Measurements from ENCODE around the gene SCAMP5.

Gene SCAMP5

GRCh38 chr15:74978077-74978476, 17.3 kb upstream of the SCAMP5 start:
- DNase-seq = no peak

- DNase-seq = no peak
Measured at GRCh38 chr15:74978503-74978902, 16.9 kb upstream of the SCAMP5 start.

GRCh38 chr15:74982183-74982582, 13.2 kb upstream of the SCAMP5 start:
- no peak for DNase-seq

GRCh38 chr15:74983725-74984231, 11.6 kb upstream of the SCAMP5 start:
- DNase-seq = no peak

GRCh38 chr15:74988007-74988800, 7.2 kb upstream of the SCAMP5 start:
- no peak for DNase-seq

GRCh38 chr15:74989527-74989926, 5.8 kb upstream of the SCAMP5 start:
- no peak for DNase-seq

- DNase-seq = no peak
Measured at GRCh38 chr15:74992619-74993018, 2.7 kb upstream of the SCAMP5 start.

GRCh38 chr15:74994236-74994635, 1.1 kb upstream of the SCAMP5 start:
- no peak for DNase-seq

- DNase-seq = no peak
Measured at GRCh38 chr15:74994685-74995084, 678 bp upstream of the SCAMP5 start.

- no peak for DNase-seq
Measured at GRCh38 chr15:74995779-74996765, 709 bp downstream of the SCAMP5 start.

- no peak for DNase-seq
Measured at GRCh38 chr15:74997141-74997540, 1.8 kb downstream of the SCAMP5 start.

GRCh38 chr15:74997543-74997942, 2.2 kb downstream of the SCAMP5 start:
- no peak for DNase-seq

GRCh38 chr15:75001310-75001709, 5.9 kb downstream of the SCAMP5 start:
- DNase-seq = no peak

GRCh38 chr15:75002398-75002797, 7.0 kb downstream of the SCAMP5 start:
- no peak for DNase-seq

GRCh38 chr15:75007216-75007615, 11.9 kb downstream of the SCAMP5 start:
- no peak for DNase-seq

- DNase-seq = no peak
Measured at GRCh38 chr15:75008221-75008625, 12.9 kb downstream of the SCAMP5 start.

GRCh38 chr15:75008629-75009326, 13.4 kb downstream of the SCAMP5 start:
- no peak for DNase-seq

- no peak for DNase-seq
Measured at GRCh38 chr15:75016431-75016830, 21.1 kb downstream of the SCAMP5 start.

- no peak for DNase-seq
Measured at GRCh38 chr15:75019916-75020315, 24.6 kb downstream of the SCAMP5 start.

GRCh38 chr15:75021341-75021740, 26.0 kb downstream of the SCAMP5 start:
- DNase-seq = no peak

- no peak for DNase-seq
Measured at GRCh38 chr15:75022783-75023180, 27.4 kb downstream of the SCAMP5 start.

GRCh38 chr15:75023181-75023871, 28.0 kb downstream of the SCAMP5 start, which contains the start of gene PPCDC:
PPCDC (plus strand) TSS chr15:75023590; CDS start chr15:75028319, 4,729 bp downstream.
- DNase-seq = peak; percentile 98

All from right forelimb (tissue), 1 donor.